HepG2 (cell line): ENCODE measurements around the gene FSD2. TPM values are rescaled to one million over a fixed set of nuclear protein-coding genes. Genes with fewer than 3 reads are reported as not detected.

Experiments used
- ATAC-seq: fragments of 200-7000 bp; cut with Tn5 transposase; 3 replicates; pipeline ENCODE4 v1.9.1; 2020; ENCODE audit warnings: mild to moderate bottlenecking, moderate library complexity
- BruUV-seq: library from RNA; stranded (reverse); fragments of 400-500 nt; replicated peaks from 2 replicates; lab custom pipeline; 2021; lab: Mats Ljungman, UMichigan
- CTCF ChIA-PET: fragments of 300-600 bp; formaldehyde crosslinking; extraction: SDS; loops from one replicate; lab custom pipeline; 2021; ENCODE audit warnings: low total read pairs, inconsistent platforms, low intra/inter-chr PET ratio; lab: Yijun Ruan, JAX
- POLR2A ChIA-PET: fragments of 350-600 bp; sonication (Branson Sonifier 250); formaldehyde crosslinking; loops from one replicate; lab custom pipeline; 2020; ENCODE audit warnings: antibody characterized with exemption, inconsistent platforms; lab: Yijun Ruan, JAX
- DNase-seq: peaks from one replicate; pipeline ENCODE4 v3.0.0-alpha.2; 2015; ENCODE audit warnings: low spot score
- FAIRE-seq: peaks from 3 replicates; lab custom pipeline; 2011; peaks lifted over from hg19 to GRCh38; lab: Jason Lieb, UNC
- H2AFZ ChIP-seq: one replicate; pipeline ENCODE4 v1.6.1; 2011; ENCODE audit warnings: low read length, inconsistent platforms
- H3K27ac ChIP-seq: fragments of 300-600 bp; 3 replicates; pipeline ENCODE4 v1.8.0; 2011; ENCODE audit warnings: mixed run types, mild to moderate bottlenecking, mixed read lengths, low read length, inconsistent platforms; ENCODE audit not compliant: insufficient read depth; ENCODE audit errors: extremely low read length
- H3K27me3 ChIP-seq, 2 experiments: fragments of 200-600 bp in 1 of 2; 2 replicates in 1 of 2; 3 replicates in 1 of 2; pipeline versions ENCODE4 v1.6.0 to v1.8.0; 2011; ENCODE audit warnings: low read length in 2 of 2, mild to moderate bottlenecking in 2 of 2, moderate library complexity in 2 of 2, inconsistent platforms in 1 of 2; ENCODE audit not compliant: insufficient read depth in 2 of 2, control insufficient read depth in 1 of 2
- H3K36me3 ChIP-seq, 2 experiments: fragments of 200-600 bp in 1 of 2; replicated peaks in 1 of 2; 2 replicates in 1 of 2; 3 replicates in 1 of 2; pipeline versions ENCODE4 v1.5.1 to v1.8.0; 2011; ENCODE audit warnings: low read length in 2 of 2, inconsistent platforms in 1 of 2; ENCODE audit not compliant: insufficient read depth in 2 of 2, control insufficient read depth in 1 of 2
- H3K4me1 ChIP-seq: 2 replicates; pipeline ENCODE4 v1.5.1; 2012; ENCODE audit warnings: low read length, inconsistent platforms; ENCODE audit not compliant: insufficient read depth
- H3K4me2 ChIP-seq: 2 replicates; pipeline ENCODE4 v1.6.0; 2011; ENCODE audit warnings: low read depth, low read length, inconsistent platforms
- H3K4me3 ChIP-seq, 3 experiments: fragments of 200-600 bp in 1 of 3; sonication (generic), shearing (Covaris generic) in 1 of 3; replicated peaks in 1 of 3; 2 replicates each; pipeline ENCODE4 v1.5.1; 2011 to 2016; ENCODE audit warnings: low read length in 3 of 3, inconsistent platforms in 2 of 3, low read depth in 2 of 3, mild to moderate bottlenecking in 2 of 3, control low read depth in 1 of 3, mixed read lengths in 1 of 3; ENCODE audit not compliant: insufficient read depth in 1 of 3
- H3K79me2 ChIP-seq: one replicate; pipeline ENCODE4 v1.6.1; 2011; ENCODE audit warnings: low read length, inconsistent platforms; ENCODE audit not compliant: insufficient read depth
- H3K9ac ChIP-seq: 2 replicates; pipeline ENCODE4 v1.6.0; 2011; ENCODE audit warnings: mild to moderate bottlenecking, low read depth, low read length, inconsistent platforms; ENCODE audit not compliant: insufficient read depth
- H3K9me3 ChIP-seq: 2 replicates; pipeline ENCODE4 v1.5.1; 2012; ENCODE audit warnings: mild to moderate bottlenecking, low read length
- H4K20me1 ChIP-seq: 2 replicates; pipeline ENCODE4 v1.6.0; 2011; ENCODE audit warnings: inconsistent platforms, mild to moderate bottlenecking, low read length, moderate library complexity; ENCODE audit not compliant: insufficient read depth
- ZBTB3 ChIP-seq: sonication (generic); formaldehyde crosslinking; IDR thresholded peaks from 2 replicates; pipeline ENCODE4 v1.4.0; 2020; ENCODE audit warnings: low read depth, mild to moderate bottlenecking, moderate library complexity, missing genetic modification reagents, borderline replicate concordance
- ZBTB40 ChIP-seq, 2 experiments: fragments of 450-650 bp in 1 of 2; sonication (generic) in 1 of 2; formaldehyde crosslinking in 1 of 2; IDR thresholded peaks; 2 replicates each; pipeline versions ENCODE4 v1.6.1 to v1.8.0; 2016 to 2022; ENCODE audit warnings: antibody characterized with exemption in 1 of 2, mild to moderate bottlenecking in 1 of 2, missing genetic modification reagents in 1 of 2
- WGBS: methylation state at CpG from one replicate; pipeline ENCODE4 v1.1.6; 2017; ENCODE audit warnings: low lambda C conversion rate; 5-methylcytosine and 5-hydroxymethylcytosine counted together
- in situ Hi-C: cut with HindIII; loops from 2 replicates; pipeline ENCODE4 v1.10.0; 2017; ENCODE audit warnings: low pct_unique_long_range_greater_than_20kb; ENCODE audit not compliant: extremely low pct_ligation_motif_present
- intact Hi-C: fragments of 100-400 bp; cut with micrococcal nuclease; formaldehyde crosslinking; loops from one replicate; pipeline ENCODE4 v1.10.0; 2022; ENCODE audit not compliant: unreplicated experiment
- polyA plus RNA-seq, 8 experiments: library from polyadenylated mRNA; depleted of rRNA in 3 of 8; stranded (reverse) in 7 of 8; unstranded in 1 of 8; fragments of >200 nt; fragmentation: Illumina TruSeq in 4 of 8; extraction: Trizol in 4 of 8; gene quantifications; 2 replicates each; pipeline versions ENCODE4 v1.2.1 to v1.2.3, GENCODE V29; 2011 to 2016; ENCODE audit warnings: low read depth in 4 of 8, missing spikeins in 1 of 8, mixed read lengths in 1 of 8; ENCODE audit not compliant: insufficient read depth in 1 of 8
- total RNA-seq, 5 experiments: library from RNA; depleted of rRNA; stranded (reverse); fragments of >200 nt; fragmentation: Illumina TruSeq; extraction: Trizol; gene quantifications; 2 replicates each; pipeline ENCODE4 v1.2.3, GENCODE V29; 2016; ENCODE audit warnings: low read depth in 1 of 5
- TF ChIP-seq, protein P1 (sequence below), 2 experiments: sonication (generic) in 1 of 2; formaldehyde crosslinking in 1 of 2; IDR thresholded peaks; 2 replicates each; pipeline versions ENCODE4 v1.4.0 to v1.6.1; 2016 to 2020; ENCODE audit warnings: borderline replicate concordance in 1 of 2, low read depth in 1 of 2, mild to moderate bottlenecking in 1 of 2, missing genetic modification reagents in 1 of 2
- TF ChIP-seq, protein P2 (sequence below): sonication (generic); formaldehyde crosslinking; IDR thresholded peaks from 2 replicates; pipeline ENCODE4 v1.5.0; 2020; ENCODE audit warnings: missing genetic modification reagents

FSD2 gene
- total and polyA plus RNA-seq, 2 of the 13 experiments (the other 11 are each of a cell fraction or from before 2014, with no cell fraction given), result not detected

- ATAC-seq (no peak), DNase-seq (no peak), FAIRE-seq (no peak)
- BruUV-seq, result no TSS peak
- in situ Hi-C loops (no loop called here), intact Hi-C loops (no loop called here)
- no peaks in the 10 kb centered on the region for H4K20me1 ChIP-seq
- peaks cover 16 to 81% of the 10 kb centered on the region in 2 experiments for H3K36me3 ChIP-seq
- H3K4me2 ChIP-seq, result no peak overlapping the region
- H3K79me2 ChIP-seq, result no peaks in the 10 kb centered on the region
- no peak overlapping the region for H3K4me3 ChIP-seq
- ChIA-PET CTCF (no interaction called here), POLR2A (interaction anchor here (2.2 kb wide), 1 partner anchor 27 kb away, joined by 6 read pairs; no protein-coding TSS in a partner anchor)
- 91% methylated on average over 3 of the region's 4 CpGs for WGBS
- H3K4me1 ChIP-seq, result peaks cover 24% of the 10 kb centered on the region
- H3K9ac ChIP-seq, result no peak overlapping the region
- H2AFZ ChIP-seq, result no peak overlapping the region
- H3K27ac ChIP-seq, result no peak overlapping the region
- no peaks in the 10 kb centered on the region for H3K9me3 ChIP-seq
- no peaks in the 10 kb centered on the region for H3K27me3 ChIP-seq
- TF ChIP-seq, protein P1, sequence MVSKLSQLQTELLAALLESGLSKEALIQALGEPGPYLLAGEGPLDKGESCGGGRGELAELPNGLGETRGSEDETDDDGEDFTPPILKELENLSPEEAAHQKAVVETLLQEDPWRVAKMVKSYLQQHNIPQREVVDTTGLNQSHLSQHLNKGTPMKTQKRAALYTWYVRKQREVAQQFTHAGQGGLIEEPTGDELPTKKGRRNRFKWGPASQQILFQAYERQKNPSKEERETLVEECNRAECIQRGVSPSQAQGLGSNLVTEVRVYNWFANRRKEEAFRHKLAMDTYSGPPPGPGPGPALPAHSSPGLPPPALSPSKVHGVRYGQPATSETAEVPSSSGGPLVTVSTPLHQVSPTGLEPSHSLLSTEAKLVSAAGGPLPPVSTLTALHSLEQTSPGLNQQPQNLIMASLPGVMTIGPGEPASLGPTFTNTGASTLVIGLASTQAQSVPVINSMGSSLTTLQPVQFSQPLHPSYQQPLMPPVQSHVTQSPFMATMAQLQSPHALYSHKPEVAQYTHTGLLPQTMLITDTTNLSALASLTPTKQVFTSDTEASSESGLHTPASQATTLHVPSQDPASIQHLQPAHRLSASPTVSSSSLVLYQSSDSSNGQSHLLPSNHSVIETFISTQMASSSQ (IDR thresholded peaks at IDR 0.05; ENCODE audit: low read depth), result no peak
- TF ChIP-seq, protein P1 (CRISPR knock-in tag; IDR thresholded peaks at IDR 0.05; ENCODE audit: borderline replicate concordance), result no peak
- TF ChIP-seq, protein P2, sequence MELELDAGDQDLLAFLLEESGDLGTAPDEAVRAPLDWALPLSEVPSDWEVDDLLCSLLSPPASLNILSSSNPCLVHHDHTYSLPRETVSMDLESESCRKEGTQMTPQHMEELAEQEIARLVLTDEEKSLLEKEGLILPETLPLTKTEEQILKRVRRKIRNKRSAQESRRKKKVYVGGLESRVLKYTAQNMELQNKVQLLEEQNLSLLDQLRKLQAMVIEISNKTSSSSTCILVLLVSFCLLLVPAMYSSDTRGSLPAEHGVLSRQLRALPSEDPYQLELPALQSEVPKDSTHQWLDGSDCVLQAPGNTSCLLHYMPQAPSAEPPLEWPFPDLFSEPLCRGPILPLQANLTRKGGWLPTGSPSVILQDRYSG, result no peak
- TF ChIP-seq ZBTB3 (CRISPR knock-in tag) (no peak), ZBTB40 (IDR thresholded peaks at IDR 0.05) (no peak), ZBTB40 (CRISPR knock-in tag; IDR thresholded peaks at IDR 0.05) (no peak)
Observed at GRCh38 chr15:82829234-82829633, 23.4 kb upstream of the FSD2 start.
